ENCODE results near the gene BCAN.

BCAN gene

DNA sequence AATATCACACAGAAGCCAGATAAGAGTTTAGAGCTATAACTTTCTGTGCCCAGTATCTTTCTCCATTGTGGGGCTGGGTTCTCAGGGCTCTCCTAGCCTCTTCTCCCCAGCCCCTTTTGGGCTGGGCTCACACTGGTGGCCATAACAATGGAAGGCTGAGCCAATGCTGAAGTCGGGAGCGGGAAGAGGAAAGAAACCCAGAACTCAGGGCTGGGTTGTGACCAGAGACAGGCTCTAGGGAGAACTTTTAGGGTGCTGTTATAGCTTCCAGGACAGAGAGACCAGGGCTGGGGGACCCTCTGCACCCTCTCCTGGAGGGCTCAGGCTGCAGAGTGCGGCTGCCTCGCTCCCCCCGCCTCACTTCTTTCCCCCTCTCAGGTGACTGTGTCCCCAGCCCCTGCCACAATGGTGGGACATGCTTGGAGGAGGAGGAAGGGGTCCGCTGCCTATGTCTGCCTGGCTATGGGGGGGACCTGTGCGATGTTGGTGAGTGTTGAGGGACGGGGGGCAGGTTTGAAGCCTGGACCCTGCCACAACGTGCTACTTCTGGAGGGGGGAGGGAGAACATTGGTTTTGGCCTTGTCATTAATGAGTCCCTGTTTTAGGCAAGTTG is 14.1 kb downstream of the BCAN start:
- no peaks in the 10 kb centered on the region for H3K9me3 ChIP-seq (replicated peaks; ENCODE audit: insufficient read depth, low read length)
- H3K4me1 ChIP-seq (ENCODE audit: low read length): peaks cover 20% of the 10 kb centered on the region
- H3K9ac ChIP-seq (ENCODE audit: low read length): no peak overlapping the region
- no peak overlapping the region for H2AFZ ChIP-seq (ENCODE audit: low read length)
- TF ChIP-seq EZH2phosphoT487 (IDR thresholded peaks at IDR 0.05; ENCODE audit: low read length) (no peak), CTCF (IDR thresholded peaks at IDR 0.05; ENCODE audit: low read length) (no peak), EZH2 (optimal IDR thresholded peaks at IDR 0.05; ENCODE audit: low read depth, low read length) (no peak)
- peaks cover 57% of the 10 kb centered on the region for H4K20me1 ChIP-seq (ENCODE audit: insufficient read depth, low read length)
- H3F3A ChIP-seq (ENCODE audit: insufficient read depth, low read length): peaks cover 14% of the 10 kb centered on the region
- H3K27me3 ChIP-seq (replicated peaks; ENCODE audit: insufficient read depth, low read length): no peaks in the 10 kb centered on the region
- no peak overlapping the region for H3K27ac ChIP-seq (ENCODE audit: low read length)
- H3K79me2 ChIP-seq (ENCODE audit: low read length): peaks cover 96% of the 10 kb centered on the region
- H3K4me3 ChIP-seq (ENCODE audit: low read length): no peak overlapping the region
- no peaks in the 10 kb centered on the region for H3K9me2 ChIP-seq (replicated peaks; ENCODE audit: insufficient read depth, low read length)
- no peaks in the 10 kb centered on the region for H3K36me3 ChIP-seq (replicated peaks; ENCODE audit: insufficient read depth, low read length)
- no peak overlapping the region for H3K4me2 ChIP-seq (ENCODE audit: low read depth, low read length)
- no peak for DNase-seq

- H3K9me2 ChIP-seq (replicated peaks; ENCODE audit: insufficient read depth, low read length): no peaks in the 10 kb centered on the region
- peak overlapping the region; percentile 32; the same call in 1 of the 2 replicates for H3K9ac ChIP-seq (ENCODE audit: low read length)
- peak overlapping the region; percentile 76 for H3K4me2 ChIP-seq (ENCODE audit: low read depth, low read length)
- H3K79me2 ChIP-seq (ENCODE audit: low read length): peaks cover 94% of the 10 kb centered on the region
- no peaks in the 10 kb centered on the region for H3K36me3 ChIP-seq (replicated peaks; ENCODE audit: insufficient read depth, low read length)
- H3K27me3 ChIP-seq (replicated peaks; ENCODE audit: insufficient read depth, low read length): no peaks in the 10 kb centered on the region
- H3K27ac ChIP-seq (ENCODE audit: low read length): peak overlapping the region; percentile 28; the same call in 1 of the 2 replicates
- H2AFZ ChIP-seq (ENCODE audit: low read length): no peak overlapping the region
- H3K4me3 ChIP-seq (ENCODE audit: low read length): peak overlapping the region; percentile 32; the same call in 1 of the 2 replicates
- H3K9me3 ChIP-seq (replicated peaks; ENCODE audit: insufficient read depth, low read length): no peaks in the 10 kb centered on the region
- no peak for TF ChIP-seq EZH2phosphoT487 (IDR thresholded peaks at IDR 0.05; ENCODE audit: low read length)
- peak; percentile 98 for TF ChIP-seq CTCF (IDR thresholded peaks at IDR 0.05; ENCODE audit: low read length)
- H3F3A ChIP-seq (ENCODE audit: insufficient read depth, low read length): peaks cover 25% of the 10 kb centered on the region
- peaks cover 27% of the 10 kb centered on the region for H3K4me1 ChIP-seq (ENCODE audit: low read length)
- H4K20me1 ChIP-seq (ENCODE audit: insufficient read depth, low read length): peaks cover 46% of the 10 kb centered on the region
- DNase-seq: peak; percentile 67
These were observed 15.2 kb downstream of the BCAN start for GRCh38 chr1:156656806-156657740.

DNA sequence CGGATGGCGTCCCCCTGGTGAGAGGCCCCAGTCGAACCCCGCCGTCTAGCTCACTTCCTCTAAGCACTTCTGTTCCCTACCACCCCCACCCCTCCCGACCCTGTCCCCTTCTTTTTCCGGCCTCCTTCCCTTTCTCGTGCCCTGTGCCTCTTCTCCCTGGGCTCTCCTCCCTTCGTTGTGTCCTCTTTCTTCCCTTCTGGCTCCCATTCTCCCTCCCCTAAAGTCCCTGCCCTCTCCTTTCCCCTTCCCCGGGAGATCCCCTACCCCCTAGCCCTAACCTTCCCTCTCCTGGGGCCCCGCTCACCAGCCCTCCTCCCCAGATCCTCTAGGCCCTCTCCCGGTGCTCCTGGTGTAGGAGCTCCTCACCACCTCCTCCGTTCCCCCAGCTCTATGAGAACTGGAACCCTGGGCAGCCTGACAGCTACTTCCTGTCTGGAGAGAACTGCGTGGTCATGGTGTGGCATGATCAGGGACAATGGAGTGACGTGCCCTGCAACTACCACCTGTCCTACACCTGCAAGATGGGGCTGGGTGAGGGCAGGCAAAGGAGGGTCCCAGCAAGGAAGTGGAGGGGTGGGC is 15.9 kb downstream of the BCAN start:
- Histone ChIP-seq H3K4me1 (ENCODE audit: low read length) (peaks cover 34% of the 10 kb centered on the region), H3K4me2 (ENCODE audit: low read depth, low read length) (peak overlapping the region; percentile 76), H3K9me2 (replicated peaks; ENCODE audit: insufficient read depth, low read length) (no peaks in the 10 kb centered on the region), H3K4me3 (ENCODE audit: low read length) (peak overlapping the region; percentile 32; the same call in 1 of the 2 replicates), H2AFZ (ENCODE audit: low read length) (no peak overlapping the region), H3K27me3 (replicated peaks; ENCODE audit: insufficient read depth, low read length) (no peaks in the 10 kb centered on the region), H3F3A (ENCODE audit: insufficient read depth, low read length) (peaks cover 29% of the 10 kb centered on the region), H3K27ac (ENCODE audit: low read length) (peak overlapping the region; percentile 28; the same call in 1 of the 2 replicates), H3K9me3 (replicated peaks; ENCODE audit: insufficient read depth, low read length) (no peaks in the 10 kb centered on the region), H4K20me1 (ENCODE audit: insufficient read depth, low read length) (peaks cover 41% of the 10 kb centered on the region), H3K36me3 (replicated peaks; ENCODE audit: insufficient read depth, low read length) (no peaks in the 10 kb centered on the region), H3K9ac (ENCODE audit: low read length) (peak overlapping the region; percentile 32; the same call in 1 of the 2 replicates), H3K79me2 (ENCODE audit: low read length) (peaks cover 89% of the 10 kb centered on the region)
- DNase-seq: peak; percentile 37
- no peak for TF ChIP-seq EZH2 (optimal IDR thresholded peaks at IDR 0.05; ENCODE audit: low read depth, low read length)
- no peak for TF ChIP-seq EZH2phosphoT487 (IDR thresholded peaks at IDR 0.05; ENCODE audit: low read length)
- no peak; the same call in 1 of the 2 replicates for TF ChIP-seq CTCF (IDR thresholded peaks at IDR 0.05; ENCODE audit: low read length)
